HG03558 (cell line): ENCODE results near the gene UHRF2.
"Not testable (repeated sequence)": the region's sequence is repeated elsewhere in the genome, so short reads cannot be mapped to it uniquely, and the experiment has no call there.

Experiments used
- ATAC-seq: cut with Tn5 transposase; IDR thresholded peaks from one replicate; pipeline ENCODE4 v1.9.1; 2021; ENCODE audit warnings: moderate number of reproducible peaks; ENCODE audit not compliant: unreplicated experiment; ENCODE audit errors: extremely low read depth

The UHRF2 gene

DNA sequence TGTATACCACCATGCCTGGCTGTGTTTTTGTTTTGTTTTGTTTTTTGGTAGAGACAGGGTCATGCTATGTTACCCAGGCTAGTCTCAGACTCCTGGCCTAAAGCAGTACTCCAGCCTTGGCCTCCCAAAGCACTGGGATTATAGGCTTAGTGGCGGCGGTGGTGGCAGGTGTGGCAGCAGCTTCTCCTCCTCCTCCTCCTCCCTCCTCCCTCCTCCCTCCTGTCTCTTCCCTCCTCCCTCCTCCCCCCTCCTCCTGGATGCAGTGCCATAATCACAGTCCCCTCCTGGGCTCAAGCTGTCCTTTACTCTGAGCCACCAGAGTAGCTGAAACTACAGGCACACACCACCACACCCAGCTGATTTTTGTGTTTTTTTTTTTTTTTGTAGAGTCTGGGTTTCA, 71.2 kb downstream of the UHRF2 start:
- ATAC-seq = no peak

DNA sequence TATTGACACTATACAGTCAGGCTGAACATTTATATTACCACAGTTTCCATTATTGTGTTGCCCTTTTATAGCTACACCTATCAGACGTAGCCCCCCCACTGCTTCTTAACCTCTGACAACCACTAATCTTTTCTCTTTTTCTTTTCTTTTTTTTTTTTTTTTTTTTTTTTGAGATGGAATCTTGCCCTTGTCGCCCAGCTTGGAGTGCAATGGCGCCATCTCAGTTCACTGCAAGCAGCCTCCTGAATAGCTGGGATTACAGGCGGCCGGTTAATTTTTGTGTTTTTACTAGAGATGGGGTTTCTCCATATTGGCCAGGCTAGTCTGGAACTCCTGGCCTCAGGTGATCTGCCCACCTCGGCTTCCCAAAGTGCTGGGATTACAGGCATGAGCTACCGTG, 75.4 kb downstream of the UHRF2 start:
- no peak for ATAC-seq

DNA sequence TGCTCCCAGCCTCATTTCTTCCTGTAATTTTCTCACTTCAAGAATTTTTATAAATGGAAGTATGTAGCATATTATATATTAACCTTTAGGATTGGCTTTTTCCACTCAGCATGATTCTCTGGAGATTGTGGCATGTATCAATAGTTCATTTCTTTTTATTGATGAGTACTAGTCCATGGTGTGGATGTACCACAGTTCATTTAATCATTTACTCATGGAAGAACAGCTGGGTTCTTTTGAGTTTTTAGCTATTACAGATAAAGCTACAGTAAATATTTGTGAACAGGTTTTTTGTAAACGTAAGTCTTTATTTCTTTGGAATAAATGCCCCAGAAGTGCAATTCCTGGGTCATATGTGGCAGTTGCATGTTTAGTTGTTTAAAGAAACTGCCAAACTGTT, 76.1 kb downstream of the UHRF2 start:
- no peak for ATAC-seq

DNA sequence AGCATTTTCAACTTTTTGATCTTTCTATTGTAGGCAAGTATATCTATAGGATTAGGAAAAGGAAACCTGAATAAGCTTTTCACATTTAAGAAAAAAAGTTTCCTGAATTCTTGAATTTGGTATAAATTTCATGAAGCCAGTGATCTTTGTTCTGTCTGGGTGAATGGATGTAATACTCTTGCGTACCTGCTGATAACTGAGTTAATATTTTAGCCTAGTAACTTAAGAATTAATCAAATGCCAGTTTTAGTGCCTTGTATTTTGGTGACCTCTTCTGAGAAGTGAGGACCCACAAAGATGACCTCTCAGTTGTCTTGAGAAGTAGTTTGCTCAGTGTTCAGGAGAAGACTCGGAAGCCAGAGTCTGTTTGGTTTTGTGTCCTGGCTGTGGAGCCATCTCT, 77.9 kb downstream of the UHRF2 start:
- no peak for ATAC-seq

- no peak for ATAC-seq
Measured at GRCh38 chr9:6495466-6495865, 82.5 kb downstream of the UHRF2 start.

DNA sequence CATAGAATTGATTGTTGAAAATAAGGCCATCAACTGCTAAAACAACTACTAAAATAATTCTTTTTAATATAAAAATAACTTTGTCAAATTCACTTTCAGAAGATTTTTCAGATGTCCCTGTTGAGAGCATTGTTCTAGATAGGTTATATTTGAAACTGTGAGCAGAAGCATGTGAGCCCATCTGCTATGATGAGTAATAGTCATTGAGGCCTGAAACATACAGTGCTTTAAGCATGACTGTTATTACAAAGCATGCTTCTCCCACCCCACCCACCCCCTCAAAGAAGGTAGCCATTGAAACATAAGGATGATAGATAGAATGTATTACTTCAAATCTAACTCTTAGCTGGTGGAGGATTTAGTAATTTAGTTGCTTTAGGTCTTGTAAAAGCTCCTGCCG, 86.0 kb downstream of the UHRF2 start:
- ATAC-seq = no peak

DNA sequence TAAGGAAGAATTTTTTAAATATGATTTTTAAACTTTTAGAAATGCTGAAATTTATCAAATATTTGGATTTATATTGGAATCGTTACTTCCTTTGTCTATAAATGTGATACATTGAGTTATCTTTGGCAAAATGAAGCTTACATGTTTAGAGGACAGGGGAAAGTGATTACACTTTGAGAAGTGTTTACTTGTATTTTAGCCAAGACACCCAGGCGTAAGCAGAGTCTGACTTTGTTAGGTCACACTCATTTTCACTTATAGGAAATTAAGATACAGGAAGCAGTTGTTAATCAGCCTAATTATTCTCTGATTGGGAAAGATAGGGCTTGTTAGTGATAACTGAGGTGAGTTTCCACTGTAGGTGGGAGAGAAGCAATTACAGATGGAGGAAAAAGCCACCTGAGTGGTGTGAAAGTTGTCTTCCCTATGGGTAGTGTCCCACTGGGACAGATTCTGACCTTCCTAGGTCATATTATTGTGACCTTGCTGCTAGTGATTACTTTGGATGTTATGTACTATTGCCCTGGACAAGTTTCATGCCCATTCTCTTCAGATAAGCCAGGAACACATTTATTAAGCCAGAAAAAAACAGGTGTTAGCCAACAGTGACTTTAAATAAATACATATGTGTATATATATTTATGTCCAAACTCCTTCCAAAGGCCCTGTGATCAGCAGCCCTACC, 88.7 kb downstream of the UHRF2 start:
- ATAC-seq = no peak

- no peak for ATAC-seq
Measured at GRCh38 chr9:6502399-6502798, 89.4 kb downstream of the UHRF2 start.

GRCh38 chr9:6506571-6506970, 93.6 kb downstream of the UHRF2 start:
- ATAC-seq = no peak

GRCh38 chr9:6512085-6512657, 99.2 kb downstream of the UHRF2 start:
- no peak for ATAC-seq

GRCh38 chr9:6522263-6522662, 109.3 kb downstream of the UHRF2 start:
- no peak for ATAC-seq

- no peak for ATAC-seq
Measured at GRCh38 chr9:6525326-6526045, 112.5 kb downstream of the UHRF2 start.

DNA sequence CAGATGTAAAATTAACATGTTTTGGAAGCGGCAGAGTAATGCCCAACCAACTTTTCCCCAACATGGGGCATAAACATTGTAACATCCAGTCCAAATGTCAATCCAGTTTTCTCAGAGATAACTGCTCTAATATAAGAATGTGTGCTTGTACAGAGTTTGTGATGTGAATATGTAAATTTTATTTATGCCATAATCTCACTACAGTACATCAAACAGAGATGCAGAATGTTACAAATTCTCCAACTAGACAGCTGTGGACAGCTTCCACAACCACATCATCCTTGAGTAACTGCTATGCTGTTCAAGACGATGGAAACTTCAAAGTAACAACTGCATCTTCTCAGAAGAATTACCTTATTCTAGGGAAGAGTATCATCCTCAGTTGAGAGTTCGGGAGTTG, 122.6 kb downstream of the UHRF2 start:
- ATAC-seq = no peak

- ATAC-seq = no peak
Measured at GRCh38 chr9:6538666-6539071, 125.7 kb downstream of the UHRF2 start.

- ATAC-seq = not testable (repeated sequence)
Measured at GRCh38 chr9:6542617-6543016, 129.6 kb downstream of the UHRF2 start.

DNA sequence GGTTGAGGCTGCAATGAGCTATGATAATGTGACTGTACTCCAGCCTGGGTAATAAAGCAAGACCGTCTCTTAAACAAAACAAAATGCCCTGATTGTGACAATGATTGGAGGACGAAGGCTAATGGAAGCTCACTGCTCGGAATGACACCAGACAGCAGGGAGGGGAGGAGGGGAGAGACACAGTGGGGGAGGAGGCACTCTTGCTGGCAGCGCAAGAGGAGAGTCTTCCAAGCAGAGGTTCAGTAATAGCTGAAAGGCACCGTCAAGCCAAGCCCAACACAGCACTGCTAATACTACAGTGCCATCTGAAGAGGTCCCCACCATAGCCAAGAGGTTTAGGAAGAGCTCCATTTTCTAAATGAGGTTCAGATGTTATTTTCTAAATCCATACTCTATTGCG, 130.2 kb downstream of the UHRF2 start:
- ATAC-seq = no peak

GRCh38 chr9:6545017-6545691, 132.2 kb downstream of the UHRF2 start:
- ATAC-seq = no peak

DNA sequence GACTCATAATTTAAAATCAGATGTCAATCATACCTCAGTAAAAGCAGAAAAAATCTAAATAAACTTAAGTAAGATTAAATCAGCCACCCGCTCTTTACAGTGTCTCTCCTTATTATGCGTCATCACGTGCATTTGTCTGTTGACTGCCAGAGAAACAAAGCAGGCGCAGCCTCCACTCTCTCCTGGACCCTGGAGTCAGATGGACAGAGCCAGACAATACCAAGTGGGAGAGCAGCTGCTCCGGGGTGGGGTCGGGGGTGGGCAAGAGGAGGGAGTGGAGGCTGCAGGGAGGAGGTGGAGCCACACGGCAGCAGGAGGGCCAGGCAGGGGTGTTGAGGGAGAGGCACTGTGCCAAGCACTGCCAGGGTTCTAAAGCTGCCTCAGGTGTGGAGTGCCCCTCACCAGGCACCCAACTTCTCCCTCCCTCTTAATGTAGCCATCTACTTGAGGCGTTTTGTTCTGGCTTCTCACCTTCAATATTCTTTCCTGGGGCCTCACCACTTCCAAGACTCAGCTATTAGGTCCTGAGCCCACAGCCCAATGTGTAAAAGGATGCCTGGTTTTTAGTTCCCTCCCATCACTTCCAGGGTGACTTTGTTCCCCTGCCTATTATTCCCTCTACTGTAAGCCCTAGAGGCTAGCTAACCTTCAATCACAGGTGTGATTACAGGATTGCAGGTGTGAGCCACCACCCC, 136.3 kb downstream of the UHRF2 start:
- ATAC-seq = no peak

GRCh38 chr9:6551136-6551535, 138.1 kb downstream of the UHRF2 start:
- no peak for ATAC-seq

GRCh38 chr9:6552033-6552432, 139.0 kb downstream of the UHRF2 start:
- ATAC-seq = no peak
